Lung (tissue), 12 donors: ENCODE measurements around the gene FBRSL1. TPM values are rescaled to one million over a fixed set of nuclear protein-coding genes. Genes with fewer than 3 reads are reported as not detected.

ENCODE experiments used
- ATAC-seq: fragments of 200-7000 bp; cut with Tn5 transposase; one replicate; pipeline ENCODE4 v1.9.1; 2020; ENCODE audit warnings: moderate number of reproducible peaks; ENCODE audit not compliant: insufficient read depth, low FRiP score
- DNase-seq, 3 donors: peaks; one replicate each; pipeline ENCODE4 v3.0.0-alpha.2; 2013 to 2017
- H3K27ac ChIP-seq, 2 donors: one replicate each; pipeline ENCODE4 v1.5.1; 2013; ENCODE audit warnings: mild to moderate bottlenecking in 2 of 2, moderate library complexity in 2 of 2, control low read depth in 1 of 2, inconsistent platforms in 1 of 2, low read depth in 1 of 2, low read length in 1 of 2
- H3K27me3 ChIP-seq, 3 donors: one replicate each; pipeline ENCODE4 v1.5.1; 2013; ENCODE audit warnings: low read length in 2 of 3; ENCODE audit not compliant: control insufficient read depth in 3 of 3, insufficient read depth in 3 of 3
- H3K36me3 ChIP-seq, 4 donors: one replicate each; pipeline ENCODE4 v1.5.1; 2013; ENCODE audit warnings: low read length in 4 of 4, mild to moderate bottlenecking in 1 of 4, moderate library complexity in 1 of 4; ENCODE audit not compliant: control insufficient read depth in 4 of 4, insufficient read depth in 4 of 4
- H3K4me1 ChIP-seq, 5 donors: one replicate each; pipeline ENCODE4 v1.5.1; 2013; ENCODE audit warnings: low read length in 5 of 5, mild to moderate bottlenecking in 2 of 5, moderate library complexity in 1 of 5; ENCODE audit not compliant: control insufficient read depth in 5 of 5, insufficient read depth in 5 of 5
- H3K4me3 ChIP-seq: one replicate; pipeline ENCODE4 v1.5.1; 2013; ENCODE audit warnings: mild to moderate bottlenecking, control low read depth, moderate library complexity
- H3K9ac ChIP-seq, 2 donors: one replicate each; pipeline ENCODE4 v1.5.1; 2013; ENCODE audit warnings: low read length in 2 of 2, control low read depth in 1 of 2; ENCODE audit not compliant: insufficient read depth in 1 of 2
- H3K9me3 ChIP-seq, 4 donors: one replicate each; pipeline ENCODE4 v1.5.1; 2013; ENCODE audit warnings: low read length in 3 of 4, mild to moderate bottlenecking in 1 of 4, moderate library complexity in 1 of 4; ENCODE audit not compliant: control insufficient read depth in 4 of 4, insufficient read depth in 3 of 4
- WGBS, 2 donors: extraction: QIAGEN DNeasy Blood & Tissue Kit; methylation state at CpG; one replicate each; pipeline ENCODE4 v1.1.7; 2013; 5-methylcytosine and 5-hydroxymethylcytosine counted together
- polyA plus RNA-seq, 2 donors: library from polyadenylated mRNA; stranded (reverse); fragments of 200-250 nt; gene quantifications; one replicate each; pipeline ENCODE4 v1.2.1, GENCODE V29; 2013
- total RNA-seq, 2 donors: library from RNA; depleted of rRNA in 1 of 2; stranded (reverse); fragments of >200 nt in 1 of 2; gene quantifications; one replicate each; pipeline ENCODE4 v1.2.1, GENCODE V29; 2014 to 2021
- TF ChIP-seq, protein P1 (sequence below): IDR thresholded peaks from 2 replicates; pipeline ENCODE4 v1.5.1; 2012; ENCODE audit warnings: mild to moderate bottlenecking; ENCODE audit errors: control extremely low read depth, extremely low read depth
- donor health status: control.
- donor health status: control.
- donor health status: Bipolar disorder and iron deficiency.
- donor health status: healthy.
- donor health status: DM: yes; HTN: yes; CAD: no.

The FBRSL1 gene
- total and polyA plus RNA-seq, 4 donors = 10.6 to 56.9 (median 22.3) TPM

DNA sequence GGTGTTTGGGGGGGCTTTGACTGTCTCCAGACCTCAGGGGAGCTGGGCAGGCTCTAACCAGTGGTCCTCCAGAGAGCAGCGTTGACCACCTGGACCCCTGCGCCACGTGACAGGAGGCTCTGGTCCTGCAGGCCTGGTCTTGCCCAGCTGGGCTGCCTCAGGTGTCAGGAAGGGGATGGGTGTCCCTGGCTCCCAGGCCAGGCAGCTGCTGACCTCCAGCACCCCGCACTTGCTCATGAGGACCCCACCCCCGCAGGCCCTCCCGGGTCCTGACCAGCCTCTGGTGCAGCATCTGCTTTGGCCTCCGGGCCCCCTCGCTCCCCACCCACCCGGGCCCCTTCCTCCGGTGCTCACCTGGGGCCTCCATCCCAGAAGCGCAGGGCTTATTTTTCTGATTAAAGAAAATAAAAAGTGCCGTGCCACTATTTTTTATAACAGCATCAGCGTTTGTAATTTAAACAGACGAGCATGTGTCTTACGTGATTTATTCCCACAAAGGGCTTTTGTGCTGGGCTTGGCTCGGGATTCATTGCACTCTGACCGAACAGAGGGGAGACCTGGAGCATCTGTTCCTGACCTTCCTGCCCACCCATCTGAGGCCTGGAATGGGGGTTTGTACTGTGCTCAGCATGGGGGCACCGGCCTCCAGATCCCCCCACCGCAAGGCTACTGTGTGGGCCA lies 21.7 kb downstream of the FBRSL1 start:
- no peaks in the 10 kb centered on the region for H3K27me3 ChIP-seq
- no peak for ATAC-seq
- WGBS, 2 donors = 89 to 92% methylated on average over 19 of the region's 19 CpGs
- H3K4me3 ChIP-seq = no peak overlapping the region
- peaks cover 0 to 51% (median 8%) of the 10 kb centered on the region in 4 donors for H3K36me3 ChIP-seq
- no peaks in the 10 kb centered on the region for H3K9me3 ChIP-seq
- TF ChIP-seq, protein P1, sequence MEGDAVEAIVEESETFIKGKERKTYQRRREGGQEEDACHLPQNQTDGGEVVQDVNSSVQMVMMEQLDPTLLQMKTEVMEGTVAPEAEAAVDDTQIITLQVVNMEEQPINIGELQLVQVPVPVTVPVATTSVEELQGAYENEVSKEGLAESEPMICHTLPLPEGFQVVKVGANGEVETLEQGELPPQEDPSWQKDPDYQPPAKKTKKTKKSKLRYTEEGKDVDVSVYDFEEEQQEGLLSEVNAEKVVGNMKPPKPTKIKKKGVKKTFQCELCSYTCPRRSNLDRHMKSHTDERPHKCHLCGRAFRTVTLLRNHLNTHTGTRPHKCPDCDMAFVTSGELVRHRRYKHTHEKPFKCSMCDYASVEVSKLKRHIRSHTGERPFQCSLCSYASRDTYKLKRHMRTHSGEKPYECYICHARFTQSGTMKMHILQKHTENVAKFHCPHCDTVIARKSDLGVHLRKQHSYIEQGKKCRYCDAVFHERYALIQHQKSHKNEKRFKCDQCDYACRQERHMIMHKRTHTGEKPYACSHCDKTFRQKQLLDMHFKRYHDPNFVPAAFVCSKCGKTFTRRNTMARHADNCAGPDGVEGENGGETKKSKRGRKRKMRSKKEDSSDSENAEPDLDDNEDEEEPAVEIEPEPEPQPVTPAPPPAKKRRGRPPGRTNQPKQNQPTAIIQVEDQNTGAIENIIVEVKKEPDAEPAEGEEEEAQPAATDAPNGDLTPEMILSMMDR = no peak
- DNase-seq = no peak
- H3K9ac ChIP-seq = no peak overlapping the region
- no peak overlapping the region for H3K27ac ChIP-seq
- peaks cover 3 to 31% (median 7%) of the 10 kb centered on the region in 5 donors for H3K4me1 ChIP-seq

DNA sequence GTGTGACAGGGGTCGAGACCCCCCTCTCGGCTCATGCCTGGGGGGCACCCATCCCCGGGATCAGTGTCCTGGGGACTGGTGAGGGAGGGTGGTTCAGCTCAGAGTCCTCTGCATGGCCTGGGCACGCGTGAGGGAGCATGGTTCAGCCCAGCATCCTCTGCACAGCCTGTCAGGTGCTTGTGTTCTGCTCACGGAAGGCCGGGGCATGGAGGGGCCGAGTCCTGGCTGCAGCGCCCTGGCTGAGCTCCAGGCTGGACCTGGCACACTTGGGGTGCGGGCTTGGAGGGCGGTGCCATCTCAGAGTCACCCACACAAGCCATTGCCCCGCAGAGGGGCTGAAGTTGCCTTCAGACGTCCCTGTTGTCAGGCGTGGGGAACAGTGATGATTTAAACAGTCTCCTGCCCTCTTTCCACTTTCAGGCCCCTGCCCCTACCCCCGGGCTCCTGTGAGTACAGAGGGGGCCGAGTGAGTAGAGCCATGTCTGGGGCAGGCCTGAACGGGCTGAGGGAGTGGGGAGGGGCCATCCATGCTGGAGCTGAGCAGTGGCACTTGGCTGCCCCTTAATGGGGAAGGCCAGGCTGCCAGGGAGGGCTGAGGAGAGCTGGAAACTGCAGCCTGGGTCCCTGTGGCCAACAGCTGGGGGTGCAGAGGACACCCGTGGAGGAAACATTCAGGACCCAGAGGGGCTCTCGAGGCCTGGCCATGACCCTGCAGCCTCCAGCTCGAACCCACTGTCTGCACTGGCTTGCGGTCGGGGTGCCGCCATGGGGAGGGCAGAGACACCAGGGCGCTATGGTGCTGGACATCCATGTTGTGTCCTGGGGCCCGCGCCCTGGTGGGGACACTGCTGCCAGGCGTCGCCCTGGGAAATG lies 22.5 kb downstream of the FBRSL1 start:
- DNase-seq (no peak), ATAC-seq (no peak)
- Histone ChIP-seq H3K9me3 (no peaks in the 10 kb centered on the region), H3K4me3 (no peak overlapping the region), H3K27ac (no peak overlapping the region), H3K36me3 (peaks cover 0 to 55% (median 8%) of the 10 kb centered on the region in 4 donors), H3K27me3 (no peaks in the 10 kb centered on the region), H3K9ac (no peak overlapping the region), H3K4me1 (peaks cover 0 to 23% (median under 1%) of the 10 kb centered on the region in 5 donors)
- 89 to 90% methylated on average over 28 of the region's 28 CpGs for WGBS, 2 donors
- TF ChIP-seq, protein P1 = no peak

DNA sequence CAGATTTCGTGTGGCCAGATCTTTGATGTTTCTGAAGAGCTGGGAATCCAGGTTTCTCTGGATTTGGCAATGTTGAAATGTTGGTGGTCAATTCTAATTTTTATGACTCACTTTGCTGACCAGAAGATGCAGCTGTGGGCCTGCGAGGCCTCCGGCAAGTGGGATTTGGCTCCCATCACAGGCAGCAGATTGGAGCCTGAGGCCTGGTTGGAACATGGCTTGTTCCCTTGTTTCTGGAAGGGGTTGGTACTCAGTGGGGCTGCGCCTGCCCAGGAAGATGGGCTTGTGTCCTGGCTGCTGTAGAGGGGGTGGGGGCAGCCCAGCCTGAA lies 23.1 kb downstream of the FBRSL1 start:
- peaks cover 0 to 54% (median 10%) of the 10 kb centered on the region in 4 donors for H3K36me3 ChIP-seq
- H3K9me3 ChIP-seq = no peaks in the 10 kb centered on the region
- DNase-seq (no peak), ATAC-seq (no peak)
- no peak overlapping the region for H3K4me3 ChIP-seq
- 91 to 93% methylated on average over 4 of the region's 4 CpGs for WGBS, 2 donors
- H3K4me1 ChIP-seq = peaks cover 0 to 20% (median 2%) of the 10 kb centered on the region in 5 donors
- no peak overlapping the region for H3K27ac ChIP-seq
- H3K9ac ChIP-seq = peak overlapping the region in 1 of 2 donors; percentile 13
- TF ChIP-seq, protein P1 = no peak
- H3K27me3 ChIP-seq = no peaks in the 10 kb centered on the region
